HEK293T (cell line): ENCODE data around the gene CMAS.
"Not testable (repeated sequence)": the region's sequence is repeated elsewhere in the genome, so short reads cannot be mapped to it uniquely, and the experiment has no call there.

Experiments used
- CTCF ChIA-PET: fragments of 350-600 bp; formaldehyde crosslinking; extraction: SDS; loops from one replicate; lab custom pipeline; 2021; ENCODE audit warnings: antibody characterized with exemption, inconsistent platforms; lab: Yijun Ruan, JAX
- POLR2A ChIA-PET: fragments of 350-600 bp; formaldehyde crosslinking; extraction: SDS; loops from one replicate; lab custom pipeline; 2020; ENCODE audit warnings: antibody characterized with exemption, inconsistent platforms; lab: Yijun Ruan, JAX
- DNase-seq: peaks from one replicate; pipeline ENCODE4 v3.0.0; 2012; ENCODE audit warnings: mixed read lengths; ENCODE audit errors: extremely low spot score
- ARNT ChIP-seq: fragments of 450-650 bp; IDR thresholded peaks from 2 replicates; pipeline ENCODE4 v1.6.1; 2017; ENCODE audit warnings: mild to moderate bottlenecking
- BHLHE40 ChIP-seq: fragments of 450-650 bp; IDR thresholded peaks from 2 replicates; pipeline ENCODE4 v1.6.1; 2016; ENCODE audit warnings: mild to moderate bottlenecking, moderate library complexity, borderline replicate concordance
- CTBP1 ChIP-seq: fragments of 450-650 bp; IDR thresholded peaks from 2 replicates; pipeline ENCODE4 v1.6.1; 2016; ENCODE audit warnings: borderline replicate concordance
- ELF4 ChIP-seq: fragments of 450-650 bp; IDR thresholded peaks from 2 replicates; pipeline ENCODE4 v1.6.1; 2017; ENCODE audit warnings: antibody characterized with exemption
- FOXA1 ChIP-seq: fragments of 450-650 bp; IDR thresholded peaks from 2 replicates; pipeline ENCODE4 v1.6.1; 2016; ENCODE audit warnings: mild to moderate bottlenecking
- FOXK2 ChIP-seq: fragments of 450-650 bp; IDR thresholded peaks from 2 replicates; pipeline ENCODE4 v1.6.1; 2016; ENCODE audit warnings: mild to moderate bottlenecking
- FOXM1 ChIP-seq: fragments of 450-650 bp; IDR thresholded peaks from 2 replicates; pipeline ENCODE4 v1.6.1; 2017; ENCODE audit warnings: mild to moderate bottlenecking, borderline replicate concordance
- HDGF ChIP-seq: fragments of 450-650 bp; IDR thresholded peaks from 2 replicates; pipeline ENCODE4 v1.6.1; 2017; ENCODE audit warnings: antibody characterized with exemption, borderline replicate concordance
- L3MBTL2 ChIP-seq: fragments of 450-650 bp; conservative IDR thresholded peaks from 2 replicates; pipeline ENCODE4 v1.6.1; 2016; ENCODE audit warnings: mild to moderate bottlenecking
- LEF1 ChIP-seq: fragments of 450-650 bp; IDR thresholded peaks from 2 replicates; pipeline ENCODE4 v1.6.1; 2017; ENCODE audit warnings: mild to moderate bottlenecking, borderline replicate concordance
- NFRKB ChIP-seq: fragments of 450-650 bp; IDR thresholded peaks from 2 replicates; pipeline ENCODE4 v1.6.1; 2016; ENCODE audit warnings: mild to moderate bottlenecking, moderate library complexity
- PKNOX1 ChIP-seq: fragments of 450-650 bp; IDR thresholded peaks from 2 replicates; pipeline ENCODE4 v1.6.1; 2016
- SP1 ChIP-seq: fragments of 450-650 bp; IDR thresholded peaks from 2 replicates; pipeline ENCODE4 v1.6.1; 2017
- SUZ12 ChIP-seq: fragments of 450-650 bp; IDR thresholded peaks from 2 replicates; pipeline ENCODE4 v1.6.1; 2016; ENCODE audit warnings: mild to moderate bottlenecking
- TARDBP ChIP-seq: fragments of 450-650 bp; IDR thresholded peaks from 2 replicates; pipeline ENCODE4 v1.6.1; 2016
- ZNF384 ChIP-seq: fragments of 450-650 bp; IDR thresholded peaks from 2 replicates; pipeline ENCODE4 v1.6.1; 2016

The CMAS gene

GRCh38 chr12:22046090-22046967, at the start of gene CMAS:
CMAS (plus strand) TSS chr12:22046218; CDS start chr12:22046304, 86 bp downstream.
- TF ChIP-seq ARNT (no peak), CTBP1 (no peak), SUZ12 (no peak), L3MBTL2 (0 out of 2 replicates have a peak, but pooled peaks have one; percentile 29)
- CTCF ChIA-PET: no interaction called here
- POLR2A ChIA-PET: interaction anchor here (0.8 to 1.7 kb wide), 4 partner anchors 9 to 389 kb away, joined by 3 to 8 read pairs (median 6); partner anchors contain the start of genes ABCC9 and LDHB
- peak; percentile 86 for DNase-seq

- ChIA-PET POLR2A (no interaction called here), CTCF (no interaction called here)
- no peak for TF ChIP-seq FOXM1
- no peak for TF ChIP-seq SP1
- TF ChIP-seq LEF1: no peak
- no peak for TF ChIP-seq ARNT
- TF ChIP-seq FOXA1: no peak
- no peak for TF ChIP-seq TARDBP
- no peak for TF ChIP-seq HDGF
- no peak for TF ChIP-seq ZNF384
- TF ChIP-seq CTBP1: no peak
- no peak for TF ChIP-seq BHLHE40
- TF ChIP-seq SUZ12: no peak
- TF ChIP-seq PKNOX1: no peak
- TF ChIP-seq FOXK2: no peak
- no peak for DNase-seq
Measured at GRCh38 chr12:21998295-21998694, 47.7 kb upstream of the CMAS start.

- no peak for TF ChIP-seq FOXK2
- no peak for TF ChIP-seq CTBP1
- TF ChIP-seq L3MBTL2: no peak
- TF ChIP-seq BHLHE40: no peak
- TF ChIP-seq NFRKB: no peak
- TF ChIP-seq SP1: no peak
- TF ChIP-seq PKNOX1: no peak
- no peak for TF ChIP-seq ARNT
- TF ChIP-seq SUZ12: no peak
- TF ChIP-seq HDGF: no peak
- no peak for TF ChIP-seq FOXA1
- TF ChIP-seq TARDBP: no peak
- TF ChIP-seq LEF1: no peak
- ChIA-PET CTCF (no interaction called here), POLR2A (no interaction called here)
- DNase-seq: no peak
Measured at GRCh38 chr12:21998782-21999181, 47.2 kb upstream of the CMAS start.

GRCh38 chr12:22002430-22002829, 43.6 kb upstream of the CMAS start:
- CTCF ChIA-PET: interaction anchor here (0.6 kb wide), 1 partner anchor 121 kb away, joined by 3 read pairs; no protein-coding TSS in a partner anchor
- TF ChIP-seq ELF4 (no peak), HDGF (no peak), FOXA1 (no peak), ARNT (no peak), FOXM1 (no peak)
- POLR2A ChIA-PET: no interaction called here
- DNase-seq: no peak

GRCh38 chr12:22007794-22008193, 38.2 kb upstream of the CMAS start:
- CTCF ChIA-PET, POLR2A ChIA-PET, DNase-seq: not testable (repeated sequence)

- ChIA-PET POLR2A (no interaction called here), CTCF (no interaction called here)
- TF ChIP-seq FOXA1: no peak
- TF ChIP-seq SP1: no peak
- DNase-seq: no peak
Measured at GRCh38 chr12:22008196-22008595, 37.8 kb upstream of the CMAS start.

GRCh38 chr12:22014041-22014782, 31.8 kb upstream of the CMAS start:
- no peak for TF ChIP-seq TARDBP
- no peak for TF ChIP-seq FOXM1
- TF ChIP-seq SUZ12: no peak
- no peak for TF ChIP-seq CTBP1
- no peak for TF ChIP-seq BHLHE40
- TF ChIP-seq L3MBTL2: no peak
- TF ChIP-seq SP1: no peak
- no peak for TF ChIP-seq HDGF
- TF ChIP-seq LEF1: no peak
- no peak for TF ChIP-seq NFRKB
- TF ChIP-seq FOXK2: no peak
- no peak for TF ChIP-seq ZNF384
- TF ChIP-seq ELF4: no peak
- no peak for TF ChIP-seq PKNOX1
- no peak for TF ChIP-seq FOXA1
- TF ChIP-seq ARNT: no peak
- POLR2A ChIA-PET: no interaction called here
- DNase-seq: no peak
- CTCF ChIA-PET: no interaction called here
